Hepatocyte (in vitro differentiated cells): Measurements from ENCODE around the gene SOX8.

ENCODE experiments used
- CTCF ChIP-seq: fragments of 200-600 bp; sonication (generic); IDR thresholded peaks from 2 replicates; pipeline ENCODE4 v1.5.1; 2016; ENCODE audit warnings: antibody characterized with exemption, mild to moderate bottlenecking; ENCODE audit not compliant: poor library complexity
- EZH2 ChIP-seq: fragments of 200-600 bp; sonication (generic); IDR thresholded peaks from 2 replicates; pipeline ENCODE4 v1.6.1; 2016; ENCODE audit warnings: antibody characterized with exemption, mild to moderate bottlenecking, borderline replicate concordance
- EZH2phosphoT487 ChIP-seq: fragments of 200-600 bp; sonication (generic); IDR thresholded peaks from one replicate; pipeline ENCODE4 v1.6.1; 2018; ENCODE audit warnings: antibody characterized with exemption, mild to moderate bottlenecking, low read depth, moderate library complexity; ENCODE audit not compliant: unreplicated experiment, severe bottlenecking

GRCh38 chr16:1026057-1026783, 44.6 kb downstream of the SOX8 start:
- no peak for TF ChIP-seq EZH2
- TF ChIP-seq CTCF: no peak
- no peak for TF ChIP-seq EZH2phosphoT487
